H1 (cell line): ENCODE data around the gene KRTAP2-3. TPM values are rescaled to one million over a fixed set of nuclear protein-coding genes. Genes with fewer than 3 reads are reported as not detected.
"Not testable (repeated sequence)": the region's sequence is repeated elsewhere in the genome, so short reads cannot be mapped to it uniquely, and the experiment has no call there.

Source experiments
- CTCF ChIA-PET: fragments of 300-600 bp; sonication (Branson Sonifier 250); formaldehyde crosslinking; loops from one replicate; lab custom pipeline; 2021; ENCODE audit not compliant: partially characterized antibody; lab: Charles Lee
- POLR2A ChIA-PET: fragments of 300-600 bp; sonication (Branson Sonifier 250); formaldehyde crosslinking; loops from one replicate; lab custom pipeline; 2021; ENCODE audit warnings: inconsistent platforms; ENCODE audit not compliant: partially characterized antibody; lab: Charles Lee
- DNase-seq, 2 experiments: peaks; one replicate each; pipeline versions ENCODE4 v3.0.0 to v3.0.0-alpha.2; 2010 to 2022; ENCODE audit warnings: low spot score in 2 of 2, low read depth in 1 of 2, mixed read lengths in 1 of 2
- FAIRE-seq: peaks from 2 replicates; lab custom pipeline; 2011; peaks lifted over from hg19 to GRCh38; lab: Jason Lieb, UNC
- H2AFZ ChIP-seq: 2 replicates; pipeline ENCODE4 v1.8.1; 2012; ENCODE audit warnings: low read length, inconsistent platforms
- H2AK5ac ChIP-seq: 2 replicates; pipeline ENCODE4 v1.6.1; 2013; ENCODE audit warnings: low read depth, low read length
- H2BK120ac ChIP-seq: replicated peaks from 2 replicates; pipeline ENCODE3; 2013; ENCODE audit warnings: low read depth, low read length, inconsistent platforms
- H2BK12ac ChIP-seq: 2 replicates; pipeline ENCODE4 v1.6.1; 2013; ENCODE audit warnings: low read depth, low read length
- H2BK15ac ChIP-seq: 2 replicates; pipeline ENCODE4 v1.6.1; 2013; ENCODE audit warnings: low read length
- H2BK20ac ChIP-seq: 2 replicates; pipeline ENCODE4 v1.6.1; 2013; ENCODE audit warnings: low read length
- H2BK5ac ChIP-seq: 2 replicates; pipeline ENCODE4 v1.6.1; 2013; ENCODE audit warnings: low read depth, low read length
- H3K14ac ChIP-seq: 2 replicates; pipeline ENCODE4 v1.6.1; 2013; ENCODE audit warnings: inconsistent platforms; ENCODE audit not compliant: insufficient read length
- H3K18ac ChIP-seq: 2 replicates; pipeline ENCODE4 v1.6.1; 2013; ENCODE audit warnings: low read length; ENCODE audit errors: extremely low read depth
- H3K23ac ChIP-seq: 2 replicates; pipeline ENCODE4 v1.6.1; 2013; ENCODE audit warnings: inconsistent platforms; ENCODE audit not compliant: insufficient read length
- H3K23me2 ChIP-seq: 2 replicates; pipeline ENCODE4 v1.6.1; 2013; ENCODE audit warnings: low read depth, low read length
- H3K27ac ChIP-seq: 2 replicates; pipeline ENCODE4 v1.6.1; 2011; ENCODE audit warnings: low read depth, low read length, inconsistent platforms
- H3K27me3 ChIP-seq, 4 experiments: replicated peaks in 1 of 4; 1 replicate in 1 of 4; 2 replicates in 3 of 4; pipeline versions ENCODE4 v1.6.1 to v1.8.1; 2011 to 2013; ENCODE audit warnings: low read length in 3 of 4, mild to moderate bottlenecking in 3 of 4, inconsistent platforms in 2 of 4, mixed read lengths in 2 of 4, moderate library complexity in 1 of 4; ENCODE audit not compliant: control insufficient read depth in 3 of 4, insufficient read depth in 3 of 4; ENCODE audit errors: extremely low read depth in 1 of 4
- H3K36me3 ChIP-seq, 4 experiments: 2 replicates each; pipeline versions ENCODE4 v1.6.1 to v1.8.1; 2011 to 2013; ENCODE audit warnings: mild to moderate bottlenecking in 4 of 4, low read length in 3 of 4, moderate library complexity in 2 of 4, control low read depth in 1 of 4, inconsistent platforms in 1 of 4; ENCODE audit not compliant: insufficient read depth in 4 of 4, control insufficient read depth in 2 of 4
- H3K4ac ChIP-seq: replicated peaks from 2 replicates; pipeline ENCODE3; 2013; ENCODE audit warnings: low read length, low read depth, mixed read lengths, inconsistent platforms; ENCODE audit not compliant: insufficient read length
- H3K4me1 ChIP-seq, 4 experiments: replicated peaks in 1 of 4; 1 replicate in 1 of 4; 2 replicates in 3 of 4; pipeline versions ENCODE4 v1.6.1 to v1.8.1; 2011 to 2013; ENCODE audit warnings: low read length in 3 of 4, inconsistent platforms in 2 of 4, mixed read lengths in 1 of 4; ENCODE audit not compliant: insufficient read depth in 4 of 4, control insufficient read depth in 3 of 4
- H3K4me2 ChIP-seq, 2 experiments: 2 replicates each; pipeline versions ENCODE4 v1.6.1 to v1.8.1; 2011 to 2013; ENCODE audit warnings: low read depth in 2 of 2, low read length in 2 of 2, control low read depth in 1 of 2, inconsistent platforms in 1 of 2, mild to moderate bottlenecking in 1 of 2; ENCODE audit not compliant: insufficient read depth in 1 of 2
- H3K4me3 ChIP-seq, 4 experiments: fragments of 200-600, 300-600 bp in 1 of 4; sonication (generic), shearing (Covaris generic), sonication (Bioruptor Twin) in 1 of 4; 2 replicates each; pipeline versions ENCODE4 v1.5.1 to v1.8.1; 2011 to 2016; ENCODE audit warnings: low read length in 4 of 4, low read depth in 3 of 4, control low read depth in 2 of 4, inconsistent platforms in 2 of 4, mild to moderate bottlenecking in 2 of 4, mixed read lengths in 1 of 4, moderate library complexity in 1 of 4; ENCODE audit not compliant: insufficient read depth in 2 of 4; ENCODE audit errors: extremely low read depth in 1 of 4
- H3K56ac ChIP-seq: replicated peaks from 2 replicates; pipeline ENCODE3; 2013; ENCODE audit warnings: low read depth, mild to moderate bottlenecking, mixed read lengths, low read length, inconsistent platforms; ENCODE audit not compliant: insufficient read length
- H3K79me1 ChIP-seq: 2 replicates; pipeline ENCODE4 v1.6.1; 2013; ENCODE audit warnings: low read depth, low read length, control low read depth
- H3K79me2 ChIP-seq, 2 experiments: 2 replicates each; pipeline versions ENCODE4 v1.6.1 to v1.8.1; 2012 to 2013; ENCODE audit warnings: low read length in 2 of 2, mild to moderate bottlenecking in 2 of 2, inconsistent platforms in 1 of 2; ENCODE audit not compliant: insufficient read depth in 2 of 2, control insufficient read depth in 1 of 2
- H3K9ac ChIP-seq, 4 experiments: replicated peaks in 1 of 4; 1 replicate in 1 of 4; 2 replicates in 3 of 4; pipeline versions ENCODE4 v1.6.1 to v1.8.1; 2011 to 2013; ENCODE audit warnings: low read depth in 3 of 4, low read length in 3 of 4, control low read depth in 2 of 4, mild to moderate bottlenecking in 2 of 4, moderate library complexity in 2 of 4, inconsistent platforms in 1 of 4; ENCODE audit errors: extremely low read depth in 1 of 4
- H3K9me3 ChIP-seq, 2 experiments: 2 replicates each; pipeline versions ENCODE4 v1.6.1 to v1.8.1; 2012 to 2013; ENCODE audit warnings: mild to moderate bottlenecking in 2 of 2, moderate library complexity in 2 of 2, control low read depth in 1 of 2, inconsistent platforms in 1 of 2, low read depth in 1 of 2, low read length in 1 of 2, mixed read lengths in 1 of 2; ENCODE audit not compliant: insufficient read depth in 2 of 2
- H4K20me1 ChIP-seq, 2 experiments: replicated peaks in 1 of 2; 2 replicates each; pipeline versions ENCODE3 to v1.8.1; 2011 to 2013; ENCODE audit warnings: inconsistent platforms in 2 of 2, low read length in 2 of 2, mild to moderate bottlenecking in 1 of 2; ENCODE audit not compliant: insufficient read depth in 2 of 2, control insufficient read depth in 1 of 2
- H4K5ac ChIP-seq: 2 replicates; pipeline ENCODE4 v1.6.1; 2013; ENCODE audit warnings: low read length, low read depth, mixed read lengths, inconsistent platforms; ENCODE audit not compliant: insufficient read length
- H4K8ac ChIP-seq: 2 replicates; pipeline ENCODE4 v1.8.0; 2013; ENCODE audit warnings: mild to moderate bottlenecking, moderate library complexity, low read length, inconsistent platforms; ENCODE audit not compliant: insufficient read depth; ENCODE audit errors: extremely low read depth
- H4K91ac ChIP-seq: replicated peaks from 2 replicates; pipeline ENCODE3; 2013; ENCODE audit warnings: low read length, mixed read lengths, inconsistent platforms; ENCODE audit not compliant: insufficient read length
- WGBS, 2 experiments: shearing (Covaris generic) in 1 of 2; methylation state at CpG; one replicate each; pipeline versions ENCODE4 v1.1.6 to v1.1.7; 2013 to 2015; ENCODE audit warnings: low lambda C conversion rate in 2 of 2, mixed read lengths in 2 of 2, inconsistent platforms in 1 of 2, low coverage in 1 of 2, missing lambda C conversion rate in 1 of 2; ENCODE audit not compliant: insufficient replicate concordance in 2 of 2, insufficient coverage in 1 of 2, insufficient read length in 1 of 2; ENCODE audit errors: extremely low coverage in 1 of 2, missing lambda C conversion rate in 1 of 2; 5-methylcytosine and 5-hydroxymethylcytosine counted together
- polyA plus RNA-seq, 7 experiments: library from polyadenylated mRNA; depleted of rRNA in 3 of 7; stranded (reverse) in 5 of 7; unstranded in 2 of 7; fragments of >200 nt in 5 of 7; fragments of 200-250 nt in 2 of 7; gene quantifications; 1 replicate in 5 of 7; 2 replicates in 1 of 7; 4 replicates in 1 of 7; pipeline versions ENCODE4 v1.2.1 to v1.2.3, GENCODE V29; 2011 to 2013; ENCODE audit warnings: missing spikeins in 2 of 7, mixed read lengths in 2 of 7
- total RNA-seq: library from RNA; stranded (reverse); fragmentation: NEBNext Ultra II Directional; extraction: Animal tissue kit (Norgen Biotek cat#: 25700); gene quantifications from 2 replicates; pipeline ENCODE4 v1.2.1, GENCODE V29; 2021

The KRTAP2-3 gene
- total and polyA plus RNA-seq, 2 of the 8 experiments (the other 6 are each of a cell fraction or from before 2014, with no cell fraction given): not detected

DNA sequence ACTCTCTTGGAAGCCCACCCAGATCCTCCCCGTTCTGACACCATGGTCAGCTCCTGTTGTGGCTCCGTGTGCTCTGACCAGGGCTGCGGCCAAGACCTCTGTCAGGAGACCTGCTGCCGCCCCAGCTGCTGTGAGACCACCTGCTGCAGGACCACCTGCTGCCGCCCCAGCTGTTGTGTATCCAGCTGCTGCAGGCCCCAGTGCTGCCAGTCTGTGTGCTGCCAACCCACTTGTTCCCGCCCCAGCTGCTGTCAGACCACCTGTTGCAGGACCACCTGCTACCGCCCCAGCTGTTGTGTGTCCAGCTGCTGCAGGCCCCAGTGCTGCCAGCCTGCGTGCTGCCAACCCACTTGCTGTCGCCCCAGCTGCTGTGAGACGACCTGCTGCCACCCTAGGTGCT is 45.4 kb upstream of the KRTAP2-3 start, which contains the start of gene KRTAP4-9:
KRTAP4-9 (plus strand) TSS at position 43 of the 400 bp plus-strand sequence; CDS start at position 43, 0 bp downstream.
- H3K79me1 ChIP-seq, H3K23me2 ChIP-seq, FAIRE-seq, H3K14ac ChIP-seq, DNase-seq, H3K9me3 ChIP-seq, H3K18ac ChIP-seq, H2BK20ac ChIP-seq, H2BK5ac ChIP-seq, H2AFZ ChIP-seq, H2BK12ac ChIP-seq, H3K4me1 ChIP-seq, H4K20me1 ChIP-seq, H4K5ac ChIP-seq, H2BK15ac ChIP-seq, H3K4me2 ChIP-seq, H3K79me2 ChIP-seq, CTCF ChIA-PET, H3K27ac ChIP-seq, H3K4ac ChIP-seq, H3K27me3 ChIP-seq, H3K36me3 ChIP-seq, H3K56ac ChIP-seq, H3K4me3 ChIP-seq, POLR2A ChIA-PET, H2AK5ac ChIP-seq, H3K23ac ChIP-seq, H4K91ac ChIP-seq, H3K9ac ChIP-seq, H2BK120ac ChIP-seq, H4K8ac ChIP-seq: not testable (repeated sequence)
- WGBS, 2 experiments: 78% methylated on average over 7 of the region's 10 CpGs; no CpG with 5 or more reads in 1 of the 2 experiments

DNA sequence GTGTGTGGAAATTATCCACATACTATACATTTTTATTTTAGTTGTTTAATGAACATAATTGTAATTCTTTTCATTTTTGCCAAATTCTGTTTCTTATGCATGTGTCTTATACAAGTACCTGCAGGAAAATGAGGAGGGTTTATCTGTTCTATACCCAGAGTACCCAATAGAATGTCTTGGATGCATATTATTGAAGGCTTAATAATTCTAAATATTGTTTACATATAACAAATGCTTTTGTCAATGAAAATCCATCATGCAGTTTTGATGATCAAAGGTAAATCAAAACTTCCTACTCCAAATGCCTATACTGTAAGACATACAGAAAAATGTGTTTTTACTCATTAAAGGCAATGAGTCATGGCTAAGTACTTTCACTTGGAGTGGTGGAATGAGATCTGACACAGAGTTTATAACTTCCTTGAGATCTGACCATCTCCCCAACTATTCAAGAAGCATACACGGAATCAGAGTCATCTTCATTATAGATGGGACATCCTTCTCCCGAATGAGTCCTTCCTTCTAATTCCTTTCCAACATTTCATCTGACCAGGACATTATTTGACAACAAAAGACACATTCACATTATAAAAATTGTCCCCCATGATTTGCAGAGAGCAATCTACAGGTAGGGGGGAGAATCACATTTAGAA is 44.6 kb upstream of the KRTAP2-3 start:
- H3K14ac ChIP-seq, H4K20me1 ChIP-seq, H2BK20ac ChIP-seq, H4K5ac ChIP-seq, CTCF ChIA-PET, H3K23me2 ChIP-seq, H2BK12ac ChIP-seq, H3K4ac ChIP-seq, H3K4me2 ChIP-seq, H2BK15ac ChIP-seq, H2BK5ac ChIP-seq, H3K23ac ChIP-seq, H3K9ac ChIP-seq, POLR2A ChIA-PET, H3K36me3 ChIP-seq, DNase-seq, FAIRE-seq, H2BK120ac ChIP-seq, H3K27ac ChIP-seq, H3K27me3 ChIP-seq, H3K4me1 ChIP-seq, H3K9me3 ChIP-seq, H3K4me3 ChIP-seq, H3K56ac ChIP-seq, H3K79me2 ChIP-seq, H2AFZ ChIP-seq, H3K79me1 ChIP-seq, H4K91ac ChIP-seq, H4K8ac ChIP-seq, H2AK5ac ChIP-seq, H3K18ac ChIP-seq: not testable (repeated sequence)
- 93% methylated on average over 2 of the region's 2 CpGs; no CpG with 5 or more reads in 1 of the 2 experiments for WGBS, 2 experiments
